Putamen (tissue), 1 donor: ENCODE results near the gene NPY4R2.
"Not testable (repeated sequence)": the region's sequence is repeated elsewhere in the genome, so short reads cannot be mapped to it uniquely, and the experiment has no call there.

Experiments used
- DNase-seq: peaks from one replicate; pipeline ENCODE4 v3.0.0-alpha.2; 2016; ENCODE audit warnings: low spot score

NPY4R2 gene

GRCh38 chr10:47933462-47933861 is 15.0 kb downstream of the NPY4R2 start:
- DNase-seq = not testable (repeated sequence)

GRCh38 chr10:47936772-47937228 is 18.3 kb downstream of the NPY4R2 start:
- not testable (repeated sequence) for DNase-seq

DNA sequence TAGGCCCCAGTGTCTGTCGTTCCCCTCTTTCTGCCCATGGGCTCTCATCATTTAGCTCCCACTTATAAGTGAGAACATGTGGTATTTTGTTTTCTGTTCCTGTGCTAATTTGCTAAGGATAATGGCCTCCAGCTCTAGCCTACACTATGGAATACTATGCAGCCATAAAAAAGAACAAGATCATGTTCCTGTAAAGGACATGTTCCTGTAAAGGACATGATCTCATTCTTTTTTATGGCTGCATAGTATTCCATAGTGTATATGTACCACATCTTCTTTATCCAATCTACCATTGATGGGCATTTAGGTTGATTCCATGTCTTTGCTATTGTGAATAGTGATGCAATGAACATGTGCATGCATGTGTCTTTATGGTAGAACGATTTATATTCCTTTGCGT is 19.2 kb downstream of the NPY4R2 start:
- not testable (repeated sequence) for DNase-seq

- DNase-seq = not testable (repeated sequence)
Observed at GRCh38 chr10:47940821-47941220, 22.4 kb downstream of the NPY4R2 start.

DNA sequence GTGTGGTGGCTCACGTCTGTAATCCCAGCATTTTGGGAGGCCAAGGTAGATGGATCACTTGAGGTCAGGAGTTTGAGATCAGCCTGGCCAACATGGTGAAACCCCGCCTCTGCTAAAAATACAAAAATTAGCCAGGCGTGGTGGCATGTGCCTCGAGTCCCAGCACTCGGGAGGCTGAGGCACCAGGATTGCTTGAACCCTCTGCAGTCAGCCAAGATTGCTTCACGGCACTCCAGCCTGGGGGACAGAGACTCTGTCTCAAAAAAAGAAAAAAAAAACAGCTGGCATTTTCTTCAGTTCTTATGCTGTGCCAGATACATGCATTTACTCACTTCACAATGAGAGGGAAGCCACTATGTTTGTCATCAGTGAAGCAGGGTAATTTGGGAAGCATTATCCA is 22.9 kb downstream of the NPY4R2 start:
- not testable (repeated sequence) for DNase-seq

GRCh38 chr10:47942351-47943019 is 24.0 kb downstream of the NPY4R2 start:
- DNase-seq = not testable (repeated sequence)

GRCh38 chr10:47943328-47943727 is 24.9 kb downstream of the NPY4R2 start:
- not testable (repeated sequence) for DNase-seq

DNA sequence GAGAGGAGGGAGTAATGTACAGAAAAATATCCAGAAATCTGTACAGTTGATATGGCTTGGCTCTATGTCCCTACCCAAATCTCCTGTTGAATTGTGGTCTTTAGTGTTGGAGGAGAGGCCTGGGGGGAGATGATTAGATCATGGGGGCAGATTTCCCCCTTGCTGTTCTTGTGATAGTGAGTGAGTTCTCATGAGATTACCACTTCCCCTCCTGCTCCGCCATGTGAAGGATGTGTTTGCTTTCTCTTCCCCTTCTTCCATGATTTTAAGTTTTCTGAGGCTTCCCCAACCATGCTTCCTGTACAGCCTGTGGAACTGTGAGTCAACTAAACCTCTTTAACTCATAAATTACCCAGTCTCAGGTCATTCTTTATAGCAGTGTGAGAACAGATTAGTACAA is 29.0 kb downstream of the NPY4R2 start:
- DNase-seq = not testable (repeated sequence)

GRCh38 chr10:47957158-47957557 is 38.7 kb downstream of the NPY4R2 start:
- not testable (repeated sequence) for DNase-seq

DNA sequence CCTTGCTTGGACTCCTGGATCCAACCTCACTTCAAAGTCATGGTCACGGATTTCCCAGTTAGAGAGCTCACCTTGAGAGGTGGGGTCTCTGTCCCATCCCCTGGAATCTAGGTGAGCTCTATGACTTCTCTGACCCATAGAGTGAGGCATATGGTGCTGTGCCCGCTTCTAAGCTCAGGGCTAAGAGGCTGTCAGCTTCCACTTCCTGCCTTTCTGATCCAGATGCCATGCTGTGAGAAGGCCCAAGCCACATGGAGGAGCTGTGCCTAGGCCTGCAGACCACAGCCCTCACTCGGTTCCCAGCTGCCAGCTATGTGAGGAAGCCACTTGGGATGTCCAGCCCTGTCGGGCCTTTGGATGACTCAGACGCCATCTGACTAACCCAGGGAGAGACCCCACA is 41.2 kb downstream of the NPY4R2 start:
- DNase-seq = not testable (repeated sequence)

DNA sequence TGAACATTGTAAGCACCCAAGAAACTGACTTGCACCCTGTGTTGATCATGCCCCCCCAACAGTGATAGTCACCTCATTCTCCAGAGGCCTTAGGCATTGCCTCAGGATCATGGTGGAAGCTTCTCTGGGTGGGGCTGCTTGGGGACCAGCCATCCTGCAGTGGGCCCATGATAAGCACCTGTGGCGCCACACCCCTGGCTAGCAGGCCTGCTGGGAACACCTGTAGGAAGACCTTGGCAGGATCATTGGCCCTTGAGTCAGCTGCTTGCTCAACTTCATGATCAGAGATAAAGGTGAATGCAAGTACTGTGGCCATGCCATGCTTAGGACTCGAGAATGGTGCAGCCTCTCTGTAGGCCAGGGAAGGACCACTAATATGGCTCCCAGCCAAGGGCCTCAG is 42.2 kb downstream of the NPY4R2 start:
- DNase-seq = not testable (repeated sequence)

DNA sequence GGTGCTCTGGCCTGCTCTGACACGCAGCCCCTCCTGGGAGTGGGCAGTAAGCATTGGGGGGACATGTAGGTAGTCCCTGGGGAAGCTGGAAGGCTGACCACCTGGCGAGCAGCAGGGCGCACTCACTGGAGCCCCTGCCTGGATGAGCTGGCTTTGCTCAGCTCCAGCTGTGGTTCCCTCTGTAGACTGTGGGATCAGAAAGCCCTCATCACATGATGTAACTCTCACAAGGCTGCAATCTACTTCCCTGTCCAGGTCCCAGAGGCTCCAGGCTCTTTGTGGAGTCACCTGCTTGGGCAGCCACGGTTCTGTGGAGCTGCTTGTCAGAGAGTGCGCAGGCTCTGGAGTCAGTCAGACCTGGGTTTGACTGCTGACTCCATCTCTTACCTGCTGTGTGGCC is 44.3 kb downstream of the NPY4R2 start:
- not testable (repeated sequence) for DNase-seq

DNA sequence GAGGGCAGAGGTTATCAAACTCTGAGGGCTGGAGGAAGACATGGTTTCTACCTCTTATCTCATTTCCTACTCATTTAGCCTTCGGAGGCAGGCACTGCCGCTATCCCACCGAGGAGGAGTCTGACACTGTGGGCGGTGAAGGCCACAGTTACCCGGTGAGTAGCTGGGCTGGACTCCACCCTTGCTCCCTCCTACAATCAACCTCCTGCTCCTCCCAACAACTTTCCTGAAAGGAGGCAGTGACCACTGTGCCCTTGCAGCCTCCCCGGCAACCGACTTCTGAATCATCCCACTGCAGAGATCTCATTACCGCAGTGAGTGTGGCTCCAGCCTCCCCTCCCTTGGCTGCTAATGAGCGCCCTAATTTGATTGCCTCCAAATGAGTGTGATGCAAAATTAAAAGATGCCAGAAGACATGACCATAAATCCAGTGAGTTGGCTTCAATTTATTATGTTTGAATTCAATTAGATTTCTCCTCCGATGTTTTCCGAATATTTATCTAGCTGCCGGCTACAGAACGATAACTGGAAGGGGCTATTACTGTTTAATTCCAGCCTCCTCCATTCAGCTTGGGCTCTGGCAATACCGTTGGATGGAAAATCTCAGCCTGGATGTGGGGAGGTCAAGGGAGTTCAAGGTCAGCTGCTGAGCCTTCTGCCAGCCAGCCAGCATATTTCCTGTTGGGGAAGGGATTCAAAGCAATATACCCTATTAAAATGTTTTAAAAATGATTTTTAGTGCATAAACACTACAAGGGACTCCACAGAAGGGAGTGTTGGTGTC is 46.0 kb downstream of the NPY4R2 start:
- DNase-seq = not testable (repeated sequence)

DNA sequence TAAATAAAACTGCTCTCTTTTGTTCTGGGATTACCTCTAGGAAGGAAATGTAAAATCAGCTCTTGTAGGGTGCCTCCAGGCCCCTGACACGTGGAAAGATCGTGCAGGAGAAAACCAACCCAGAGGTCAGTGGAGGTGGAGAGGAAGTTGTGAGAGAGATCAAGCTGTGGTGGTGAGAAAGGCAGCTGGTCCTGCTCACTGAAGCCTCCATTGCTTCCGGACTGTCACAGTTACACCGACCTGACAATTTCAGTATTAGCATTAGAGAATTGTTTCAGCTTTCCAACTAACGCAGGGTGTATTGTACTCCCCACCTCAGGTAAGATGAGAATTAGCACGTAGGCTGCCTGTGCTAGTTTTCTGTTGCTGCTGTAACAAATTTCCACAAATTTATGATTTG is 50.5 kb downstream of the NPY4R2 start:
- DNase-seq = not testable (repeated sequence)

DNA sequence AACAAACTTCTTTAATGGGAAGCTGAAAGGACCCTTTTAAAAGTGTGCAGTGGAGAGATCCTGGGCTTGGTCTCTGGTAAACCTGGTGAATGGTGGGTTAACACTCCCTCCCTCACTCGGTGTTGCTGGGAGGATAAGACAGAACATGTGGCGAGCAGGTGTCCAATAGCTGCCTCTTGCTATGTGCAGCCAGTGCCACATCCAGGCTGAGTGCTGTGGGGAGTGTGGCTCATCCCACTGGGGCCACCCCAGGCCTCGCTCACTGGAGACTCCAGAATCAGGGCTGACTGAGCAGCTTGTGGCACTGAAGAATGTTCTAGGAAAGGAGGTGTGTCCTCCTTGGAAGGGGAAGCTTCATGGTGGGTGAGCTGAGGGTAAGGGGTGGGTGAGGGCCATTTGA is 51.6 kb downstream of the NPY4R2 start:
- not testable (repeated sequence) for DNase-seq

GRCh38 chr10:47971598-47971997 is 53.1 kb downstream of the NPY4R2 start:
- not testable (repeated sequence) for DNase-seq

- DNase-seq = not testable (repeated sequence)
Observed at GRCh38 chr10:47972077-47972476, 53.6 kb downstream of the NPY4R2 start.
